CD4-positive, CD25-positive, alpha-beta regulatory T cell (primary cell): Measurements from ENCODE around the gene CD40. TPM values are rescaled to one million over a fixed set of nuclear protein-coding genes. Genes with fewer than 3 reads are reported as not detected.

ENCODE experiments used
- ATAC-seq, 2 donors: fragments of 150-1000 bp; cut with Tn5 transposase; one replicate each; pipeline ENCODE4 v1.10.0; 2021; ENCODE audit warnings: low read depth in 2 of 2, moderate number of reproducible peaks in 2 of 2, moderate library complexity in 1 of 2
- DNase-seq, 3 donors: peaks; one replicate each; pipeline versions ENCODE4 v3.0.0 to v3.0.0-alpha.2; 2012 to 2022; ENCODE audit warnings: mixed read lengths in 1 of 3
- H3K27ac ChIP-seq: one replicate; pipeline ENCODE4 v1.7.0; 2013; ENCODE audit warnings: mild to moderate bottlenecking, low read length; ENCODE audit not compliant: insufficient read depth, poor library complexity, severe bottlenecking
- H3K27me3 ChIP-seq: one replicate; pipeline ENCODE4 v1.7.0; 2013; ENCODE audit warnings: low read length; ENCODE audit not compliant: control insufficient read depth, insufficient read depth
- H3K36me3 ChIP-seq: one replicate; pipeline ENCODE4 v1.7.0; 2013; ENCODE audit warnings: mild to moderate bottlenecking, low read length, moderate library complexity; ENCODE audit not compliant: control insufficient read depth, insufficient read depth
- H3K4me1 ChIP-seq: 2 replicates; pipeline ENCODE4 v1.7.0; 2013; ENCODE audit warnings: mild to moderate bottlenecking, low read length; ENCODE audit not compliant: insufficient read depth, control insufficient read depth, poor library complexity, severe bottlenecking
- H3K4me3 ChIP-seq: one replicate; pipeline ENCODE4 v1.7.0; 2013; ENCODE audit warnings: low read depth, mild to moderate bottlenecking, low read length, moderate library complexity
- H3K9me3 ChIP-seq, 2 experiments: 1 replicate in 1 of 2; 2 replicates in 1 of 2; pipeline ENCODE4 v1.7.0; 2013; ENCODE audit warnings: low read length in 2 of 2, mild to moderate bottlenecking in 1 of 2, moderate library complexity in 1 of 2; ENCODE audit not compliant: control insufficient read depth in 2 of 2
- H3K27ac Mint-ChIP-seq, 3 donors: one replicate each; pipeline ENCODE4 v1.8.0; 2020 to 2022; ENCODE audit warnings: mild to moderate bottlenecking in 3 of 3, mixed read lengths in 3 of 3, moderate library complexity in 2 of 3
- H3K27me3 Mint-ChIP-seq: one replicate; pipeline ENCODE4 v1.8.0; 2022; ENCODE audit warnings: mild to moderate bottlenecking, mixed read lengths
- H3K36me3 Mint-ChIP-seq: one replicate; pipeline ENCODE4 v1.8.0; 2020; ENCODE audit warnings: mixed read lengths
- H3K4me1 Mint-ChIP-seq, 4 donors: one replicate each; pipeline ENCODE4 v1.8.0; 2020 to 2022; ENCODE audit warnings: mixed read lengths in 4 of 4, mild to moderate bottlenecking in 1 of 4
- H3K4me3 Mint-ChIP-seq, 4 donors: one replicate each; pipeline ENCODE4 v1.8.0; 2020 to 2022; ENCODE audit warnings: mild to moderate bottlenecking in 4 of 4, mixed read lengths in 4 of 4, moderate library complexity in 3 of 4
- H3K9me3 Mint-ChIP-seq, 7 donors: one replicate each; pipeline ENCODE4 v1.8.0; 2020 to 2022; ENCODE audit warnings: mixed read lengths in 7 of 7, mild to moderate bottlenecking in 3 of 7, moderate library complexity in 2 of 7
- polyA plus RNA-seq, 4 donors: library from polyadenylated mRNA; unstranded; fragments of 300-500 nt; fragmentation: Illumina TruSeq; gene quantifications; one replicate each; pipeline ENCODE4 v1.2.3, GENCODE V29; 2021
- total RNA-seq: library from RNA; stranded (reverse); gene quantifications from one replicate; pipeline ENCODE4 v1.2.3, GENCODE V29; 2022

Gene CD40
- total and polyA plus RNA-seq, 5 donors from 2014 or later: 1.7 to 8.7 (median 7.2) TPM

DNA sequence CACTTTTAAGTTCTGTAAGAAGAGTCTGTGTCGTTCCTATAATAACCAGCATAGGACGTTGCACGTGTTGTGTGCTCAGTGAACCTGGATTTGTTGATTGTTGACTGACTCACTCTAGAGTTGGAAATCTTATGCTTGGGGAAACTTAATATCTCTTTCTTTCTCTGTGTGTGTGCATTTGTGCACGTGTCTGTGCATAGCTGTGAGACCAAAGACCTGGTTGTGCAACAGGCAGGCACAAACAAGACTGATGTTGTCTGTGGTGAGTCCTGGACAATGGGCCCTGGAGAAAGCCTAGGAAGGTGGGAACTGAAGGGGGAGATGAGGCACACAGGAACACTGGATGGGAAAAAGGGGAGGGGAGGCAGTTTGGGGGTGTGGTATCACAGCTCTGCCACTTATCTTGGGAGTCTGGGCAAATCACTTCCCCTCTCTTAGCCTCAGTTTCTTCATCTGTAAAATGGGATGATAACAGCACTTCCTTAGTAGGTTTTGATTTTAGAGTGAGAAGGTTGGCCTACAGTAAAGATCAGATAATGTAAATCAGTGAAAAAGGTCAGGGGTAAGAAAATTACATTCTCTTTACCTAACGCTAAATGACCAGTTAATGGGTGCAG lies 8.4 kb downstream of the CD40 start:
- H3K9me3 Mint-ChIP-seq: no peaks in the 10 kb centered on the region
- Histone ChIP-seq H3K36me3 (no peaks in the 10 kb centered on the region), H3K27ac (no peak overlapping the region), H3K4me1 (no peaks in the 10 kb centered on the region), H3K4me3 (no peak overlapping the region), H3K9me3 (no peaks in the 10 kb centered on the region), H3K27me3 (no peaks in the 10 kb centered on the region)
- H3K4me1 Mint-ChIP-seq: peaks cover 0 to 4% (median 1%) of the 10 kb centered on the region in 4 donors
- no peak overlapping the region for H3K4me3 Mint-ChIP-seq
- DNase-seq (no peak), ATAC-seq (no peak)
- peaks cover 14% of the 10 kb centered on the region for H3K27me3 Mint-ChIP-seq
- H3K27ac Mint-ChIP-seq: no peak overlapping the region
- H3K36me3 Mint-ChIP-seq: peaks cover 17% of the 10 kb centered on the region

DNA sequence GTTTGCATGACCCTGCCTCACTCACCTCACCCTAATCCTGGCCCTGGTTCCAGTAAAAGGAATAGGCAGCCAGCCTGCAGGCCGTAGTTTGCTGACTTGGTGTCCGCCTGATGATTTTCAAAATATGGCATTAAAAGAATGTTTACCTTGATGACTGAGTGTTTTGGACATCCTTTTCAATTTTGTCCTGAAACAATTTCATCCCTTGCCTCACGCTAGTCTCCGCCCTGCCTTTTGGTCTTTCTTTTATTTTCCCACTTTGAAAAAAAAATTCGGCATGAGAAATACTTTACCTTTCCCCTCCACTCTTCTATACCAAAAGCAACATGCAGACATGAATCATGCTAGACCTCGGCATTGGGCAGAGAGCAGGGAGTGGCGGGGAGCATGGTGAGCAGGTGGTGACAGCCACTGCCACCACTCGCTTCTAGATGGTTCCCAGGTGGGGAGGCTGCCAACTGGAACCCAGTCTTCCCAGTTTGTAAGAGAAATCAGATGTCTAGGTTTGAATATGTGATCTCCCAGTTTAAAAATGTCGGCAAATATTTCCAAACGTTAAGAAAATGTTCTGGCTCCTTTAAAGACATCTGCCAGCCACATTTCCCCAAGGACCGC lies 9.4 kb downstream of the CD40 start:
- Histone ChIP-seq H3K9me3 (no peaks in the 10 kb centered on the region), H3K27ac (no peak overlapping the region), H3K36me3 (no peaks in the 10 kb centered on the region), H3K27me3 (peaks cover 5% of the 10 kb centered on the region), H3K4me1 (no peaks in the 10 kb centered on the region), H3K4me3 (no peak overlapping the region)
- DNase-seq (no peak), ATAC-seq (no peak)
- Mint-ChIP-seq H3K36me3 (peaks cover 17% of the 10 kb centered on the region), H3K9me3 (no peaks in the 10 kb centered on the region), H3K4me1 (peaks cover 0 to 5% (median 0%) of the 10 kb centered on the region in 4 donors), H3K27ac (no peak overlapping the region), H3K4me3 (no peak overlapping the region), H3K27me3 (peaks cover 15% of the 10 kb centered on the region)

DNA sequence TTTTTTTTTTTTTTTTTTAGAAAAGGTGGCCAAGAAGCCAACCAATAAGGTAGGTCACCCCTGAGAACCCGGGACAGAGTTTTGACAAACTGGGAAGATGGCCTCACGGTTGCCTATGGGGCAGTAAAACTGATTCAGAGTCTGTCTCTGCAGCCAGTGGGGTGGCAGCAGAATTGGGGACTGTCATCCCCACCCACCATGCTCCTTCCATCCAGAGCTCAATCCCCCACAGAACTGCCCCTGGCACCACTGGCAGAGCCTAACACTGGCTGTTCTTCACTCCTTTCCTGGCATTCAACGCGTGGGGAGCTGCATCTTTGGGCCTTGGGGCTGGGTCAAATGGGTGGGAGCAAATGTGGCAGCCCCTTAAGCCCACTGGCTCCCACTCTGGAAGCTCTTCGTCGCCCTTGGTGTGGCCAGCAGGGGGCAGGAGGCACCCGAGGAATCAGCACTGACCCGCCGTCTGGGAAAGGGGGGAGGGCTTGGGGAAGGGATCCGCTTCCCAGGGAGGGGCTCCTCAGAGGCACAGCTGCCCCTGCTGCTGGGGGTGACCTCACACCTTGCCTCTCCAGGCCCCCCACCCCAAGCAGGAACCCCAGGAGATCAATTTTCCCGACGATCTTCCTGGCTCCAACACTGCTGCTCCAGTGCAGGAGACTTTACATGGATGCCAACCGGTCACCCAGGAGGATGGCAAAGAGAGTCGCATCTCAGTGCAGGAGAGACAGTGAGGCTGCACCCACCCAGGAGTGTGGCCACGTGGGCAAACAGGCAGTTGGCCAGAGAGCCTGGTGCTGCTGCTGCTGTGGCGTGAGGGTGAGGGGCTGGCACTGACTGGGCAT lies 10.4 kb downstream of the CD40 start:
- H3K36me3 ChIP-seq: no peaks in the 10 kb centered on the region
- H3K27ac Mint-ChIP-seq: no peak overlapping the region
- no peak for ATAC-seq
- H3K9me3 ChIP-seq: no peaks in the 10 kb centered on the region
- H3K4me3 ChIP-seq: no peak overlapping the region
- H3K4me1 ChIP-seq: no peaks in the 10 kb centered on the region
- peaks cover 12% of the 10 kb centered on the region for H3K36me3 Mint-ChIP-seq
- H3K4me1 Mint-ChIP-seq: peaks cover 0 to 6% (median 0%) of the 10 kb centered on the region in 4 donors
- H3K9me3 Mint-ChIP-seq: no peaks in the 10 kb centered on the region
- no peak overlapping the region for H3K27ac ChIP-seq
- no peak for DNase-seq
- H3K4me3 Mint-ChIP-seq: no peak overlapping the region
- peaks cover 5% of the 10 kb centered on the region for H3K27me3 ChIP-seq
- H3K27me3 Mint-ChIP-seq: peaks cover 23% of the 10 kb centered on the region

DNA sequence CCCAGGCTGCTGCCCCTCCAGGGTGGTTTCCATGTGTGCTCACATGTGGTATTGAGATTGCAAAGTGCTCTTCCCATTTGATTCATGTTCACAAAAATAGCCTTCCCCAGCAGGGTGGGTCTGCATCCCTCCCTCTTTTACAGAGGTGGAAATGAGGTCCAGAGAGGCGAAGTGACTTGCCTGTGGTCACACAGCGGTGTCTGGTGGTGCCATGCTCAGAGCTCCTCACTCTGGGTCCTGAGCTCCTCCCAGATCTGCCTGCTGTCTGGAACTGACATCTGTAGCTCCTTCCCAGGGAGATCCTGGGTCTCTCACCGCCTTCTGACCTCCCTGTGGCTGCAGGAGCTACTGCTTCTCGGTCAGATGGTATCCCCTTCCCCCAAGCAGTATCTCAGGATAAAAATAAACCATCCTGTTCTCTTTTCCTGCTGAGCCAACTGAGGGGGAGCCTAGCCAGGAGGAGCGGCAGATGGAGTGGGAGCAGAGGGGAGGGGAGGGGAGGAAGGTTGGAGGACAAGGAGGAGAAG lies 11.9 kb downstream of the CD40 start:
- Mint-ChIP-seq H3K4me3 (no peak overlapping the region), H3K36me3 (peaks cover 5% of the 10 kb centered on the region), H3K9me3 (no peaks in the 10 kb centered on the region), H3K27me3 (peaks cover 26% of the 10 kb centered on the region), H3K27ac (no peak overlapping the region), H3K4me1 (peaks cover 0 to 6% (median 0%) of the 10 kb centered on the region in 4 donors)
- H3K4me1 ChIP-seq: no peaks in the 10 kb centered on the region
- no peak for ATAC-seq
- no peaks in the 10 kb centered on the region for H3K36me3 ChIP-seq
- peaks cover 5% of the 10 kb centered on the region for H3K27me3 ChIP-seq
- H3K4me3 ChIP-seq: no peak overlapping the region
- H3K27ac ChIP-seq: no peak overlapping the region
- no peaks in the 10 kb centered on the region for H3K9me3 ChIP-seq
- no peak for DNase-seq

DNA sequence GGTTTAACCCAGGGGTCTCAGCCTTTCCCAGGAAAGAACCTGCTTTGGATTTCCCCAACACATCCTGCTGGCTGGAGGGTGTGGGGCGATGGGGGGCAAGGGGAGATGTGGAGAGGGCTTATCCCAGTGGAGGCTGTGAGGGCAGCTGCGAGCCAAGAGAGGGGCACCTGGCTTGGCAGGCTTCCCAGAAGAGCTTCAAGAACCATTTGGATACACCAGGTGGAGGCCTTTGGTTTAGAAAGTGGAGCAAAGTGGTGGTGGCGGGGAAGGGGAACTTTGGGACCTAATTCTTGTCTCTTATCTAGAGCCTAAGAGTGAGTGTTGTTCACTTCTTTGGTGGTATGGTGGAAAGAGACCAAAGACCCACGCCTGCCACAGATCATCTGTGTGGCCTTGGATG lies 12.4 kb downstream of the CD40 start:
- Histone ChIP-seq H3K4me1 (no peaks in the 10 kb centered on the region), H3K36me3 (no peaks in the 10 kb centered on the region), H3K9me3 (no peaks in the 10 kb centered on the region), H3K4me3 (no peak overlapping the region), H3K27ac (no peak overlapping the region), H3K27me3 (peaks cover 5% of the 10 kb centered on the region)
- Mint-ChIP-seq H3K4me1 (peaks cover 0 to 6% (median 0%) of the 10 kb centered on the region in 4 donors), H3K27me3 (peaks cover 24% of the 10 kb centered on the region), H3K27ac (no peak overlapping the region), H3K36me3 (peaks cover 3% of the 10 kb centered on the region), H3K4me3 (no peak overlapping the region), H3K9me3 (no peaks in the 10 kb centered on the region)
- no peak for ATAC-seq
- no peak for DNase-seq

DNA sequence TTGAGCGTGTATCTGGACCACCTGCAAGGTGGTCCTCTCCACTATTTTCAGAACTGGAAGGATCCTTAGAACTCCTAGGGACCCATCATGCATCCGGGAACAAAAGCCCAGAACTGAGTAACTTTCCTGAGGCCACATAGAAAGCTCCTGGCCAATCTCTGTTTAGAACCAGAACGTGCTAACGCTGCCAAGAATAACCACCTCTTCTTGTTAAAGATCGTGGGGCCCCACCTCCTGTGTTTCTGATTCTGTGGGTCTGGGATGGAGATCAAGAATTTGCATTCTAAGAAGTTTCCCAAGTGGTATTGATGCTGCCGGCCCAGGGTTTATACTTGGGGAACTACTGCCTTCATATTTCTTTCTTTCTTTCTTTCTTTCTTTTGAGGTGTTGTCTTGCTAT lies 13.3 kb downstream of the CD40 start:
- Mint-ChIP-seq H3K27ac (peak overlapping the region in 1 of 3 donors; percentile 56), H3K4me3 (no peak overlapping the region), H3K4me1 (peaks cover 0 to 6% (median 0%) of the 10 kb centered on the region in 4 donors), H3K36me3 (no peaks in the 10 kb centered on the region), H3K9me3 (no peaks in the 10 kb centered on the region), H3K27me3 (peaks cover 28% of the 10 kb centered on the region)
- Histone ChIP-seq H3K27me3 (peaks cover 5% of the 10 kb centered on the region), H3K27ac (no peak overlapping the region), H3K36me3 (no peaks in the 10 kb centered on the region), H3K4me3 (no peak overlapping the region), H3K4me1 (no peaks in the 10 kb centered on the region), H3K9me3 (no peaks in the 10 kb centered on the region)
- DNase-seq: no peak
- ATAC-seq: no peak

DNA sequence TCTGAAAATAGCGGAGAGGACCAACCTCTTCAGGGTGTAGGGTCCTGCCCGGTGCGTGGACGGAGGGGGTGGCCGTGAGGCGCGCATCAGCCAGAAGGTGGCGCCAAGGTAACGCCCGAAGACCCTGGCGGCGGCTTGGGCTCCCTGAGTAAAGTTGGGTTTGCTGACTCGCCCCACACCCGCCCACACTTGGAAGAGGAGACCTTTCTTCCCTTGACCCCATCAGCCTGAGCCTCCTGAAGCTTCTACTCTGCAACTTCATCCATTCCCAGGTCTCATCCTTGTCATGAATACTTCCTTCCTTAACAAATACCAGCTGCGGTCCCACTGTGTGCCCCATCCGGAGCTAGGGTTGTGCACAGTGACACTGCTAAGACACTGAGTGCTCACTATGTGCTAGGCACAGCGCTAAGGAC lies 14.6 kb downstream of the CD40 start:
- peaks cover 0 to 6% (median 0%) of the 10 kb centered on the region in 4 donors for H3K4me1 Mint-ChIP-seq
- H3K4me3 Mint-ChIP-seq: peak overlapping the region in 1 of 4 donors; percentile 38
- peaks cover 28% of the 10 kb centered on the region for H3K27me3 Mint-ChIP-seq
- Histone ChIP-seq H3K36me3 (no peaks in the 10 kb centered on the region), H3K9me3 (no peaks in the 10 kb centered on the region), H3K27ac (no peak overlapping the region), H3K27me3 (peaks cover 5% of the 10 kb centered on the region), H3K4me1 (no peaks in the 10 kb centered on the region), H3K4me3 (no peak overlapping the region)
- DNase-seq (peak; percentile 28 to 55 (median 46)), ATAC-seq (peak; percentile 66 to 67)
- H3K27ac Mint-ChIP-seq: peak overlapping the region in 1 of 3 donors; percentile 69
- no peaks in the 10 kb centered on the region for H3K36me3 Mint-ChIP-seq
- peaks cover 0 to 3% (median 0%) of the 10 kb centered on the region in 7 donors for H3K9me3 Mint-ChIP-seq
